Cerebellar nuclear complex (tissue), 1 donor: ENCODE measurements around the gene EPRS1.
"Not testable (repeated sequence)": the region's sequence is repeated elsewhere in the genome, so short reads cannot be mapped to it uniquely, and the experiment has no call there.

ENCODE experiments used
- DNase-seq, 2 experiments: peaks; one replicate each; lab custom pipeline; 2025; lab: John Stamatoyannopoulos, UW

The EPRS1 gene

GRCh38 chr1:220038640-220039039, 7.7 kb downstream of the EPRS1 start:
- DNase-seq, result no peak

GRCh38 chr1:220037810-220038209, 8.5 kb downstream of the EPRS1 start:
- DNase-seq, result not testable (repeated sequence)

GRCh38 chr1:220032911-220033310, 13.4 kb downstream of the EPRS1 start:
- DNase-seq, result no peak

GRCh38 chr1:220031287-220031686, 15.0 kb downstream of the EPRS1 start:
- DNase-seq, result no peak

- DNase-seq, result no peak
These were observed 17.9 kb downstream of the EPRS1 start for GRCh38 chr1:220028346-220028895.

GRCh38 chr1:220019071-220019470, 27.2 kb downstream of the EPRS1 start:
- no peak for DNase-seq

GRCh38 chr1:220013497-220013896, 32.8 kb downstream of the EPRS1 start:
- DNase-seq, result no peak

- DNase-seq, result no peak
These were observed 34.0 kb downstream of the EPRS1 start for GRCh38 chr1:220012259-220012658.

GRCh38 chr1:220011620-220012019, 34.7 kb downstream of the EPRS1 start:
- no peak for DNase-seq

- no peak for DNase-seq
These were observed 38.9 kb downstream of the EPRS1 start for GRCh38 chr1:220007438-220007837.

- no peak for DNase-seq
These were observed 40.8 kb downstream of the EPRS1 start for GRCh38 chr1:220005489-220005888.

GRCh38 chr1:220003610-220004299, 42.5 kb downstream of the EPRS1 start:
- DNase-seq, result no peak

GRCh38 chr1:220003015-220003414, 43.3 kb downstream of the EPRS1 start:
- no peak for DNase-seq

- no peak for DNase-seq
These were observed 45.2 kb downstream of the EPRS1 start for GRCh38 chr1:220001095-220001501.

- no peak for DNase-seq
These were observed 46.5 kb downstream of the EPRS1 start for GRCh38 chr1:219999821-220000220.
